Skeletal muscle tissue (tissue), 4 donors: ENCODE data around the gene LRFN2. TPM values are rescaled to one million over a fixed set of nuclear protein-coding genes. Genes with fewer than 3 reads are reported as not detected.

Experiments used
- H3K27ac ChIP-seq: one replicate; pipeline ENCODE4 v1.7.0; 2013; ENCODE audit warnings: mild to moderate bottlenecking, low read depth, low read length, inconsistent platforms
- H3K27me3 ChIP-seq, 3 donors: one replicate each; pipeline ENCODE4 v1.7.0; 2013; ENCODE audit warnings: low read length in 3 of 3; ENCODE audit not compliant: control insufficient read depth in 3 of 3, insufficient read depth in 3 of 3
- H3K36me3 ChIP-seq, 3 donors: one replicate each; pipeline ENCODE4 v1.7.0; 2013; ENCODE audit warnings: low read length in 3 of 3; ENCODE audit not compliant: control insufficient read depth in 3 of 3, insufficient read depth in 3 of 3
- H3K4me1 ChIP-seq, 3 donors: one replicate each; pipeline ENCODE4 v1.7.0; 2013; ENCODE audit warnings: low read length in 3 of 3, mild to moderate bottlenecking in 3 of 3; ENCODE audit not compliant: control insufficient read depth in 3 of 3, insufficient read depth in 3 of 3
- H3K4me3 ChIP-seq, 3 donors: one replicate each; pipeline ENCODE4 v1.7.0; 2013; ENCODE audit warnings: low read length in 3 of 3
- H3K9ac ChIP-seq, 3 donors: one replicate each; pipeline ENCODE4 v1.7.0; 2013; ENCODE audit warnings: low read length in 3 of 3, mild to moderate bottlenecking in 3 of 3, moderate library complexity in 2 of 3, low read depth in 1 of 3
- H3K9me3 ChIP-seq, 3 donors: one replicate each; pipeline ENCODE4 v1.7.0; 2013; ENCODE audit warnings: low read length in 3 of 3; ENCODE audit not compliant: control insufficient read depth in 3 of 3
- total RNA-seq: library from RNA; depleted of rRNA; stranded (reverse); fragments of >200 nt; gene quantifications from one replicate; pipeline ENCODE4 v1.2.3, GENCODE V29; 2014
- donor health status: Osteomylitis.

LRFN2 gene
- total RNA-seq, 1 donor from 2014 or later = not detected

GRCh38 chr6:40476673-40477072 is 110.5 kb downstream of the LRFN2 start:
- peaks cover 0 to 5% (median 0%) of the 10 kb centered on the region in 3 donors for H3K4me1 ChIP-seq
- peaks cover 4 to 9% (median 6%) of the 10 kb centered on the region in 3 donors for H3K27me3 ChIP-seq
- peak overlapping the region in 1 of 3 donors; percentile 11 for H3K9ac ChIP-seq
- H3K4me3 ChIP-seq = no peak overlapping the region
- H3K36me3 ChIP-seq = no peaks in the 10 kb centered on the region
- no peak overlapping the region for H3K27ac ChIP-seq
- H3K9me3 ChIP-seq = no peaks in the 10 kb centered on the region

GRCh38 chr6:40474937-40475336 is 112.2 kb downstream of the LRFN2 start:
- peaks cover 0 to 5% (median 0%) of the 10 kb centered on the region in 3 donors for H3K4me1 ChIP-seq
- H3K4me3 ChIP-seq = no peak overlapping the region
- no peak overlapping the region for H3K9ac ChIP-seq
- H3K27ac ChIP-seq = no peak overlapping the region
- H3K27me3 ChIP-seq = peaks cover 3 to 11% (median 4%) of the 10 kb centered on the region in 3 donors
- H3K9me3 ChIP-seq = no peaks in the 10 kb centered on the region
- no peaks in the 10 kb centered on the region for H3K36me3 ChIP-seq

- H3K4me1 ChIP-seq = peaks cover 0 to 5% (median 0%) of the 10 kb centered on the region in 3 donors
- H3K4me3 ChIP-seq = no peak overlapping the region
- no peak overlapping the region for H3K9ac ChIP-seq
- no peak overlapping the region for H3K27ac ChIP-seq
- H3K9me3 ChIP-seq = no peaks in the 10 kb centered on the region
- no peaks in the 10 kb centered on the region for H3K36me3 ChIP-seq
- peaks cover 3 to 12% (median 4%) of the 10 kb centered on the region in 3 donors for H3K27me3 ChIP-seq
Observed at GRCh38 chr6:40473026-40473425, 114.1 kb downstream of the LRFN2 start.

DNA sequence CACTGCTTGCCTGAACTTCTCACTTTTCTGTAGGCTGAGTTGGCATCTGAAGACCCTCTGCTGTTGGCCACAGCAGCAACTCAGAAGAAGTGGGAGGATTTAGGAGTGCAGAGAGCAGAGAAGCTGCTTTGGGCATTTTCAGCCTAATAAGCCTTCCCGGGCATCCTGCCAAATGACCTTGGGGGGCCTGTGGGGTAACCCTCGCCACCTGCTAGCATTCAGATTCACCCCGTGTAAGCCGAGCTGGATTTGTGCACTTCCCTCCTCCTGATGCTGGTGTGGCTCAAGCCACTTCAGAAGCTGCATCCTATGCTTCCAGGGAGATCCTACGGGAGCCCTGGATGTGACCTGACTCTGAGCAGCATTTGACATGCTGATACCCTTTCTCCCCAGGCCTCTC is 114.8 kb downstream of the LRFN2 start:
- Histone ChIP-seq H3K27me3 (peaks cover 0 to 12% (median 3%) of the 10 kb centered on the region in 3 donors), H3K4me3 (no peak overlapping the region), H3K27ac (no peak overlapping the region), H3K9ac (no peak overlapping the region), H3K36me3 (no peaks in the 10 kb centered on the region), H3K9me3 (no peaks in the 10 kb centered on the region), H3K4me1 (peaks cover 0 to 5% (median 0%) of the 10 kb centered on the region in 3 donors)

DNA sequence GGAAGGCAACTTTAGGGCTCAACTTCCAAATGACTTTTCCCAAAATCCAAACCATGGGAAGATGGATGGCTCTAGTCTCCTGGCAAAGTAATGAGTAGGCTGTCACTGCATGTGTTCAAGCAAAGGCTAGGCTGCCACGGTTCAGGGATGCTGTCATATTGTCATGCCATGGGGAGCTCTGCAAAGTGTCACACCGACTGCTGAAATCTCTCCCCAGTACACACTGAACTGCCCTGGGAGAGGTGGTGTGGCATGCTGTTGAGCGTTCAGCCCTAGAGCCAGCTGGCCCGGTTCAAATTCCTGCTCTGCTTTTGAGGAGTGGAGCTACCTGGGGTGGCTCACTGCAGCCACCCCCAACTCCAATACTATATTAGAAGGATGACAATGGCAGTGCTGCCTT is 115.9 kb downstream of the LRFN2 start:
- Histone ChIP-seq H3K4me1 (no peaks in the 10 kb centered on the region), H3K9ac (no peak overlapping the region), H3K9me3 (no peaks in the 10 kb centered on the region), H3K4me3 (no peak overlapping the region), H3K36me3 (no peaks in the 10 kb centered on the region), H3K27ac (no peak overlapping the region), H3K27me3 (peaks cover 0 to 8% (median 3%) of the 10 kb centered on the region in 3 donors)

GRCh38 chr6:40469323-40469722 is 117.8 kb downstream of the LRFN2 start:
- Histone ChIP-seq H3K9me3 (no peaks in the 10 kb centered on the region), H3K4me1 (no peaks in the 10 kb centered on the region), H3K4me3 (no peak overlapping the region), H3K27ac (no peak overlapping the region), H3K36me3 (no peaks in the 10 kb centered on the region), H3K9ac (no peak overlapping the region), H3K27me3 (peaks cover 0 to 8% (median 3%) of the 10 kb centered on the region in 3 donors)

DNA sequence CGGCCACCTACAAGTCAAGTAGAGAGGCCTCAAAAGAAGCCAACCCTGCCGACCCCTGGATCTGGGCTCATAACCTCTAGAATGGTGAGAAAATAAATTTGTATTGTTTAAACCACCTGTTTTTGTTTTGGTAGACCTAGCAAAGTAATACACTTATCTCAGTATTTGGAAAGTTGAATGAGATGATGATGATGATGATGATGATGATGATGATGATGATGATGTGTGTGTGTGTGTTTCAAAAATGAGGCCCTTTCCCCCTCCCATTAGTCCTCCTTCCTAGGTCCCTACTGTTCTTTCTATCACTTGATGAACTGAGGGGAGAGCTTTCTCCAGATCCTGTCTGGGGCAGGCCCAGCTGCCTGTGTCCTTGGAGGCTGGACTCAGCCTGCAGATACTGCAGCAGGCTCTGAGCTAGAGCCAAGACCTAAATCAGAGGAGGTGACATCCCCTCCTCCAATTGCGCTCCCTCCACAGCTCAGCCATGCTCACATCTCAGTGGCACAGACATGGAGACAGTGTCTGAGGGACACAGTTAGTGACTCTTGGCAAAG is 120.1 kb downstream of the LRFN2 start:
- H3K27ac ChIP-seq = no peak overlapping the region
- peaks cover 0 to 4% (median 0%) of the 10 kb centered on the region in 3 donors for H3K27me3 ChIP-seq
- no peaks in the 10 kb centered on the region for H3K9me3 ChIP-seq
- H3K4me1 ChIP-seq = no peaks in the 10 kb centered on the region
- H3K9ac ChIP-seq = no peak overlapping the region
- H3K36me3 ChIP-seq = no peaks in the 10 kb centered on the region
- no peak overlapping the region for H3K4me3 ChIP-seq

- no peaks in the 10 kb centered on the region for H3K27me3 ChIP-seq
- H3K4me3 ChIP-seq = no peak overlapping the region
- no peaks in the 10 kb centered on the region for H3K4me1 ChIP-seq
- H3K36me3 ChIP-seq = no peaks in the 10 kb centered on the region
- H3K27ac ChIP-seq = no peak overlapping the region
- no peak overlapping the region for H3K9ac ChIP-seq
- no peaks in the 10 kb centered on the region for H3K9me3 ChIP-seq
Observed at GRCh38 chr6:40461643-40462042, 125.5 kb downstream of the LRFN2 start.

DNA sequence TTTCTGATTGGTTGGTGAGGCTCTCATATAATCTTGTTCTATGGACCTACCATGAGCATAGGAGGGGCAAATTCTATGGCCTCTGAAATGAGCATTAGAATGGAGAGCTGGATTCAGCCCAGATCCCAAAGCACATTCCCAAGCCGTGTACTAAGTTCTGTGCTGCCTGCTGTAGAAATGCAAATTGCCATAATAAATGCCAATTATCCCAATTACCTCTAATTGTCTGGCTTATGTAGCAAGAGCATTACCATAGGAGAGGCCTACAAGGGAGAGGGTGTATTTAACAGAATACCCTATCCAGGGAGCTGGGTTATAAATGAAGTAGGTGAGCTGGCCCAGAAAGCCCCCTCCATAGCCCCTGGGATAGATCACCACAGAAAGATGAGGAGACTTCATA is 126.8 kb downstream of the LRFN2 start:
- no peaks in the 10 kb centered on the region for H3K9me3 ChIP-seq
- no peaks in the 10 kb centered on the region for H3K4me1 ChIP-seq
- H3K27ac ChIP-seq = no peak overlapping the region
- no peaks in the 10 kb centered on the region for H3K36me3 ChIP-seq
- no peaks in the 10 kb centered on the region for H3K27me3 ChIP-seq
- no peak overlapping the region for H3K4me3 ChIP-seq
- no peak overlapping the region for H3K9ac ChIP-seq

- Histone ChIP-seq H3K9me3 (no peaks in the 10 kb centered on the region), H3K27me3 (no peaks in the 10 kb centered on the region), H3K4me3 (no peak overlapping the region), H3K4me1 (no peaks in the 10 kb centered on the region), H3K36me3 (no peaks in the 10 kb centered on the region), H3K27ac (no peak overlapping the region), H3K9ac (no peak overlapping the region)
Observed at GRCh38 chr6:40457261-40457660, 129.9 kb downstream of the LRFN2 start.
